HG02623 (cell line): Measurements from ENCODE around the gene PTPRK.

Experiments used
- ATAC-seq: cut with Tn5 transposase; IDR thresholded peaks from one replicate; pipeline ENCODE4 v1.9.1; 2021; ENCODE audit warnings: moderate library complexity; ENCODE audit not compliant: unreplicated experiment

PTPRK gene

GRCh38 chr6:128047989-128048388 lies 472.4 kb downstream of the PTPRK start:
- ATAC-seq: no peak

GRCh38 chr6:128046033-128046432 lies 474.4 kb downstream of the PTPRK start:
- no peak for ATAC-seq

GRCh38 chr6:128039543-128039942 lies 480.9 kb downstream of the PTPRK start:
- no peak for ATAC-seq

- no peak for ATAC-seq
Measured at GRCh38 chr6:128036808-128037570, 483.4 kb downstream of the PTPRK start.

GRCh38 chr6:128033156-128033555 lies 487.2 kb downstream of the PTPRK start:
- no peak for ATAC-seq

- ATAC-seq: no peak
Measured at GRCh38 chr6:128032042-128032441, 488.4 kb downstream of the PTPRK start.

GRCh38 chr6:128029826-128030225 lies 490.6 kb downstream of the PTPRK start:
- ATAC-seq: no peak

- no peak for ATAC-seq
Measured at GRCh38 chr6:128028183-128028582, 492.2 kb downstream of the PTPRK start.

- no peak for ATAC-seq
Measured at GRCh38 chr6:128025478-128025877, 494.9 kb downstream of the PTPRK start.

GRCh38 chr6:128024969-128025368 lies 495.4 kb downstream of the PTPRK start:
- ATAC-seq: no peak

GRCh38 chr6:128024046-128024445 lies 496.4 kb downstream of the PTPRK start:
- no peak for ATAC-seq

- ATAC-seq: no peak
Measured at GRCh38 chr6:128018821-128019220, 501.6 kb downstream of the PTPRK start.

- ATAC-seq: no peak
Measured at GRCh38 chr6:128017288-128017687, 503.1 kb downstream of the PTPRK start.

- ATAC-seq: no peak
Measured at GRCh38 chr6:128007658-128008057, 512.7 kb downstream of the PTPRK start.

GRCh38 chr6:128005009-128005408 lies 515.4 kb downstream of the PTPRK start:
- ATAC-seq: no peak

- no peak for ATAC-seq
Measured at GRCh38 chr6:128000363-128000762, 520.0 kb downstream of the PTPRK start.

- no peak for ATAC-seq
Measured at GRCh38 chr6:127998985-127999384, 521.4 kb downstream of the PTPRK start.

GRCh38 chr6:127997496-127998164 lies 522.8 kb downstream of the PTPRK start:
- no peak for ATAC-seq

GRCh38 chr6:127996925-127997324 lies 523.5 kb downstream of the PTPRK start:
- no peak for ATAC-seq

- no peak for ATAC-seq
Measured at GRCh38 chr6:127992144-127992543, 528.3 kb downstream of the PTPRK start.

GRCh38 chr6:127990074-127990473 lies 530.3 kb downstream of the PTPRK start:
- ATAC-seq: no peak

GRCh38 chr6:127980996-127981395 lies 539.4 kb downstream of the PTPRK start:
- no peak for ATAC-seq
